T-helper 1 cell treated with Interleukin-12 subunit alpha and Interleukin-12 subunit beta and Interleukin-4 antibody, amounts not matched to agents 30 μg/mL and 1 μg/mL, for 36 hours (primary cell): ENCODE data around the gene SRXN1.
"Not testable (repeated sequence)": the region's sequence is repeated elsewhere in the genome, so short reads cannot be mapped to it uniquely, and the experiment has no call there.

ENCODE experiments used
- H3K27ac Mint-ChIP-seq: one replicate; pipeline ENCODE4 v1.8.0; 2021; ENCODE audit warnings: mild to moderate bottlenecking, mixed read lengths
- H3K27me3 Mint-ChIP-seq: one replicate; pipeline ENCODE4 v1.8.0; 2021; ENCODE audit warnings: low read depth, mixed read lengths
- H3K36me3 Mint-ChIP-seq: one replicate; pipeline ENCODE4 v1.8.0; 2021; ENCODE audit warnings: low read depth, mixed read lengths
- H3K4me1 Mint-ChIP-seq: one replicate; pipeline ENCODE4 v1.8.0; 2021; ENCODE audit warnings: low read depth, mixed read lengths
- H3K4me3 Mint-ChIP-seq: one replicate; pipeline ENCODE4 v1.8.0; 2021; ENCODE audit warnings: mild to moderate bottlenecking, moderate library complexity, mixed read lengths
- H3K9me3 Mint-ChIP-seq: one replicate; pipeline ENCODE4 v1.8.0; 2021; ENCODE audit warnings: mixed read lengths

The SRXN1 gene

GRCh38 chr20:653110-653589 lies at the start of gene SRXN1:
Gene SRXN1 (minus strand): TSS chr20:653200. CDS start chr20:653185, 15 bp downstream.
- Mint-ChIP-seq H3K27me3 (peaks cover 20% of the 10 kb centered on the region), H3K9me3 (no peaks in the 10 kb centered on the region), H3K36me3 (peaks cover 17% of the 10 kb centered on the region), H3K4me1 (peaks cover 30% of the 10 kb centered on the region), H3K27ac (peak within 1 kb of the TSS; percentile 77), H3K4me3 (peak within 1 kb of the TSS; percentile 84)

- Mint-ChIP-seq H3K36me3 (no peaks in the 10 kb centered on the region), H3K27me3 (no peaks in the 10 kb centered on the region), H3K4me3 (no peak overlapping the region), H3K27ac (no peak overlapping the region), H3K9me3 (no peaks in the 10 kb centered on the region), H3K4me1 (no peaks in the 10 kb centered on the region)
Observed at GRCh38 chr20:701401-702129, 48.6 kb upstream of the SRXN1 start.

- Mint-ChIP-seq H3K27ac (no peak overlapping the region), H3K4me3 (no peak overlapping the region), H3K9me3 (no peaks in the 10 kb centered on the region), H3K4me1 (no peaks in the 10 kb centered on the region), H3K36me3 (no peaks in the 10 kb centered on the region), H3K27me3 (no peaks in the 10 kb centered on the region)
Observed at GRCh38 chr20:699811-700338, 46.9 kb upstream of the SRXN1 start.

GRCh38 chr20:699342-699741 lies 46.3 kb upstream of the SRXN1 start:
- Mint-ChIP-seq H3K27ac (no peak overlapping the region), H3K9me3 (no peaks in the 10 kb centered on the region), H3K36me3 (no peaks in the 10 kb centered on the region), H3K4me1 (no peaks in the 10 kb centered on the region), H3K27me3 (no peaks in the 10 kb centered on the region), H3K4me3 (no peak overlapping the region)

- no peak overlapping the region for H3K4me3 Mint-ChIP-seq
- H3K27me3 Mint-ChIP-seq = no peaks in the 10 kb centered on the region
- no peaks in the 10 kb centered on the region for H3K9me3 Mint-ChIP-seq
Observed at GRCh38 chr20:698276-698675, 45.3 kb upstream of the SRXN1 start.

GRCh38 chr20:697826-698225 lies 44.8 kb upstream of the SRXN1 start:
- Mint-ChIP-seq H3K27ac (no peak overlapping the region), H3K4me3 (no peak overlapping the region), H3K36me3 (no peaks in the 10 kb centered on the region), H3K4me1 (no peaks in the 10 kb centered on the region), H3K27me3 (no peaks in the 10 kb centered on the region), H3K9me3 (no peaks in the 10 kb centered on the region)

More at GRCh38 chr20:698276-698675, 45.3 kb upstream of the SRXN1 start:
- H3K36me3 Mint-ChIP-seq = no peaks in the 10 kb centered on the region
- H3K27ac Mint-ChIP-seq = no peak overlapping the region
- H3K4me1 Mint-ChIP-seq = no peaks in the 10 kb centered on the region

- Mint-ChIP-seq H3K9me3 (no peaks in the 10 kb centered on the region), H3K27ac (no peak overlapping the region), H3K36me3 (no peaks in the 10 kb centered on the region), H3K4me3 (no peak overlapping the region), H3K27me3 (peaks cover 9% of the 10 kb centered on the region), H3K4me1 (no peaks in the 10 kb centered on the region)
Observed at GRCh38 chr20:695165-695866, 42.3 kb upstream of the SRXN1 start.

- Mint-ChIP-seq H3K9me3 (no peaks in the 10 kb centered on the region), H3K27me3 (peaks cover 9% of the 10 kb centered on the region), H3K27ac (no peak overlapping the region), H3K4me1 (no peaks in the 10 kb centered on the region), H3K36me3 (no peaks in the 10 kb centered on the region), H3K4me3 (no peak overlapping the region)
Observed at GRCh38 chr20:694496-694895, 41.5 kb upstream of the SRXN1 start.

- not testable (repeated sequence) for H3K27ac Mint-ChIP-seq, H3K4me3 Mint-ChIP-seq, H3K27me3 Mint-ChIP-seq, H3K36me3 Mint-ChIP-seq, H3K4me1 Mint-ChIP-seq, H3K9me3 Mint-ChIP-seq
Observed at GRCh38 chr20:693786-694185, 40.8 kb upstream of the SRXN1 start.

- Mint-ChIP-seq H3K36me3 (no peaks in the 10 kb centered on the region), H3K27ac (no peak overlapping the region), H3K27me3 (peaks cover 12% of the 10 kb centered on the region), H3K9me3 (no peaks in the 10 kb centered on the region), H3K4me1 (no peaks in the 10 kb centered on the region), H3K4me3 (no peak overlapping the region)
Observed at GRCh38 chr20:692044-692443, 39.0 kb upstream of the SRXN1 start.

GRCh38 chr20:689947-690346 lies 36.9 kb upstream of the SRXN1 start:
- H3K27ac Mint-ChIP-seq = no peak overlapping the region
- H3K36me3 Mint-ChIP-seq = no peaks in the 10 kb centered on the region
- no peaks in the 10 kb centered on the region for H3K4me1 Mint-ChIP-seq
- H3K27me3 Mint-ChIP-seq = peaks cover 12% of the 10 kb centered on the region
- no peak overlapping the region for H3K4me3 Mint-ChIP-seq
- H3K9me3 Mint-ChIP-seq = no peaks in the 10 kb centered on the region

- Mint-ChIP-seq H3K4me1 (no peaks in the 10 kb centered on the region), H3K27me3 (peaks cover 12% of the 10 kb centered on the region), H3K9me3 (no peaks in the 10 kb centered on the region), H3K27ac (no peak overlapping the region), H3K4me3 (no peak overlapping the region), H3K36me3 (no peaks in the 10 kb centered on the region)
Observed at GRCh38 chr20:689348-689747, 36.3 kb upstream of the SRXN1 start.

- H3K4me1 Mint-ChIP-seq = no peaks in the 10 kb centered on the region
- H3K4me3 Mint-ChIP-seq = no peak overlapping the region
- peaks cover 12% of the 10 kb centered on the region for H3K27me3 Mint-ChIP-seq
- H3K9me3 Mint-ChIP-seq = no peaks in the 10 kb centered on the region
- H3K36me3 Mint-ChIP-seq = no peaks in the 10 kb centered on the region
- H3K27ac Mint-ChIP-seq = no peak overlapping the region
Observed at GRCh38 chr20:688809-689212, 35.8 kb upstream of the SRXN1 start.

GRCh38 chr20:687468-688203 lies 34.6 kb upstream of the SRXN1 start:
- no peaks in the 10 kb centered on the region for H3K36me3 Mint-ChIP-seq
- no peak overlapping the region for H3K27ac Mint-ChIP-seq
- H3K4me1 Mint-ChIP-seq = no peaks in the 10 kb centered on the region
- no peak overlapping the region for H3K4me3 Mint-ChIP-seq
- H3K9me3 Mint-ChIP-seq = no peaks in the 10 kb centered on the region
- peaks cover 12% of the 10 kb centered on the region for H3K27me3 Mint-ChIP-seq
